ENCODE measurements around the gene PPP4R1.

PPP4R1 gene

GRCh38 chr18:9613550-9614400 lies 584 bp downstream of the PPP4R1 start:
- DNase-seq: no peak
- in situ Hi-C loops (cut with HindIII; ENCODE audit: low pct_ligation_motif_present, low sequenced_read_pairs): no loop called here

GRCh38 chr18:9612977-9613376 lies 1.4 kb downstream of the PPP4R1 start:
- Histone ChIP-seq H3K4me3 (ENCODE audit: low read depth, low read length) (peak overlapping the region; percentile 80), H3K27ac (peak overlapping the region; percentile 79), H3K27me3 (replicated peaks) (no peaks in the 10 kb centered on the region), H3K36me3 (replicated peaks) (peaks cover 7% of the 10 kb centered on the region)
- no peak for TF ChIP-seq CTCF (IDR thresholded peaks at IDR 0.05; ENCODE audit: low read depth, low read length, missing control alignments)
- DNase-seq: no peak
- in situ Hi-C loops (cut with HindIII; ENCODE audit: low pct_ligation_motif_present, low sequenced_read_pairs): no loop called here

More at GRCh38 chr18:9613550-9614400, 584 bp downstream of the PPP4R1 start:
- H3K27ac ChIP-seq: peak overlapping the region; percentile 79
- H3K4me3 ChIP-seq (ENCODE audit: low read depth, low read length): peak overlapping the region; percentile 80
- H3K27me3 ChIP-seq (replicated peaks): no peaks in the 10 kb centered on the region
- peaks cover 7% of the 10 kb centered on the region for H3K36me3 ChIP-seq (replicated peaks)
- no peak for TF ChIP-seq CTCF (IDR thresholded peaks at IDR 0.05; ENCODE audit: low read depth, low read length, missing control alignments)

GRCh38 chr18:9612215-9612830 lies 2.0 kb downstream of the PPP4R1 start:
- in situ Hi-C loops (cut with HindIII; ENCODE audit: low pct_ligation_motif_present, low sequenced_read_pairs): no loop called here
- H3K27ac ChIP-seq: no peak overlapping the region
- no peak for DNase-seq
- H3K4me3 ChIP-seq (ENCODE audit: low read depth, low read length): peak overlapping the region; percentile 80
- H3K36me3 ChIP-seq (replicated peaks): peaks cover 7% of the 10 kb centered on the region
- no peaks in the 10 kb centered on the region for H3K27me3 ChIP-seq (replicated peaks)
- peak; percentile 79 for TF ChIP-seq CTCF (IDR thresholded peaks at IDR 0.05; ENCODE audit: low read depth, low read length, missing control alignments)

- peaks cover 7% of the 10 kb centered on the region for H3K36me3 ChIP-seq (replicated peaks)
- no peak overlapping the region for H3K4me3 ChIP-seq (ENCODE audit: low read depth, low read length)
- H3K27ac ChIP-seq: no peak overlapping the region
- no peak for DNase-seq
- in situ Hi-C loops (cut with HindIII; ENCODE audit: low pct_ligation_motif_present, low sequenced_read_pairs): no loop called here
- H3K27me3 ChIP-seq (replicated peaks): no peaks in the 10 kb centered on the region
- no peak for TF ChIP-seq CTCF (IDR thresholded peaks at IDR 0.05; ENCODE audit: low read depth, low read length, missing control alignments)
Measured at GRCh38 chr18:9609190-9609589, 5.2 kb downstream of the PPP4R1 start.

- in situ Hi-C loops (cut with HindIII; ENCODE audit: low pct_ligation_motif_present, low sequenced_read_pairs): no loop called here
- H3K4me3 ChIP-seq (ENCODE audit: low read depth, low read length): no peak overlapping the region
- no peak for TF ChIP-seq CTCF (IDR thresholded peaks at IDR 0.05; ENCODE audit: low read depth, low read length, missing control alignments)
- DNase-seq: no peak
- no peak overlapping the region for H3K27ac ChIP-seq
- peaks cover 7% of the 10 kb centered on the region for H3K36me3 ChIP-seq (replicated peaks)
- no peaks in the 10 kb centered on the region for H3K27me3 ChIP-seq (replicated peaks)
Measured at GRCh38 chr18:9608728-9609127, 5.6 kb downstream of the PPP4R1 start.

All from brain microvascular endothelial cell (primary cell).